GM21528 (cell line): ENCODE measurements around the gene EPHA7.

Experiments
- ATAC-seq: cut with Tn5 transposase; IDR thresholded peaks from one replicate; pipeline ENCODE4 v1.9.1; 2021; ENCODE audit warnings: mild to moderate bottlenecking, moderate library complexity; ENCODE audit not compliant: unreplicated experiment, low FRiP score

The EPHA7 gene

GRCh38 chr6:93419304-93420162 lies at the start of gene EPHA7:
TSS of gene EPHA7 (minus strand) at chr6:93419559. CDS start at chr6:93419341, 218 bp downstream.
- ATAC-seq, result peak; percentile 90

GRCh38 chr6:93468291-93468690 lies 48.9 kb upstream of the EPHA7 start:
- no peak for ATAC-seq

GRCh38 chr6:93454533-93454932 lies 35.2 kb upstream of the EPHA7 start:
- ATAC-seq, result no peak

DNA sequence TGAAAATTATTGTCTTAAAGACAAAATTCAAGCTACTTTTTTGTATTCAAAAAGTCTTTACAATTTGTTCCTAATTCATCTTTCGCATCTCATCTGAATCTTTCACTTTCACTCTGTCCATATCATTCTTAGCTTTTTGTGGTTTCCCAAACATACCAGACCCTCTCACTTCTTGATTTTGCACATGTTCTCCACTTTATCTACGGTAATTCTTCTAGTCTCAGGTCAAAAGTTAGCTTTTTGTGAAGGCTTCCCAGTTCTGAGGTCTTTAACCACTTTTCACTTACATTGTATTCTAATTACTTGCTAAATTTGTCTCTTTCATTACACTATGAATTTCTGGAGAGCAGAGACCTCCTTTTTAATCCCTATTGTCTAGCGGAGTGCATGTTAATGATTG lies 34.6 kb upstream of the EPHA7 start:
- ATAC-seq, result no peak

DNA sequence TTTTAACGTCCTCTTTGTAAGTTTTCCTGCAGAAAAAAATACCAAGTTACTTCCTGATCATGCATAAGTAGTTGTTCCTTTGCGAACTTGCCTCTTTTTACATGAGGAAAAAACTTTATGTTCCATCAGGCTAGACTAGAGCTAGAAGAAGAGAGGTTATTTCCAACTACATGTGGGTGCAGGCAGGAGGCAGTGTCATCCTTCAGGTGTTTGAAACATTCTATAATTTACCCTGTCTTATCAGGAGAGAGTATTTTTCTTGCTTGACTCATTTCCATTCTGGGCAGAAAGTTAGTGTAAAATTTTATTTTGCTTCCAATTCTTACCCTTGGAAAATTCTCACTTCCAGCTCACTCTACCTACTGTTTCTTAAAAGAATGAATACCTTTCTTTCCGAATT lies 28.5 kb upstream of the EPHA7 start:
- no peak for ATAC-seq

DNA sequence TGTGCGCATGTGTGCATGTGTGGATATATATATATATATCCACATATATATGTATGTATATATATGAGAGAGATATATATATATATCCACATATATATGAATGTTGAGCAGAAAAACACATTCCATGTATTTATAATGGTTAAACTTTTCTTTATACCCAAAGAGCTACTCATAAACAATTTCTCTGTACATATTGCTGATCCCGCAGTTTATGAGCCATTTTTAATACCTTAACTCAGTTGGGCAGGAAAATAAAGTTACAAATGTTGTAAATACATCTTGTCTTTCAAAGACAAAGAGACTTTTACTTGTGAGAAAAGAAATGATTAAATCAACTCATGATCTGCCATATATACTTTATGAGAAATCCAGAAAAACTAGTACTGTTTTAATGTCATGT lies 18.1 kb upstream of the EPHA7 start:
- ATAC-seq, result no peak

DNA sequence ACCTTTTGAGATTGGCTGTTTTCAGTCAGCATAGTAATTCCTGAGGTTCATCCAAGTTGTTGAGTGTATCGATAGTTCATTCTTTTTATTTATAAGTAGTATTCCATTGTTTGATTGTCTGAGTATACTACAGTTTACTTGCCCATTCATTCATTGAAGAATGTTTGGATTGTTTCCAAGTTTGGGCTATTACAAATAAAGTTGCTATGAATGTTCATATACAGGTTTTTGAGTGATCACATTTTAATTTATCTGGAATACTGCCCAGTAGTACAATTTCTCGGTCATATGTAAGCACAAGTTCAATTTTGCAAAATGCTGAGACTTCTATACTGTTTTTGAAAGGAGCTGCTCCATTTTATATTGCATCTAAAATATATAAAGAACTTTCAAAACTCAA lies 14.2 kb upstream of the EPHA7 start:
- ATAC-seq, result no peak

- ATAC-seq, result no peak
Observed at GRCh38 chr6:93424303-93425064, 5.1 kb upstream of the EPHA7 start.

DNA sequence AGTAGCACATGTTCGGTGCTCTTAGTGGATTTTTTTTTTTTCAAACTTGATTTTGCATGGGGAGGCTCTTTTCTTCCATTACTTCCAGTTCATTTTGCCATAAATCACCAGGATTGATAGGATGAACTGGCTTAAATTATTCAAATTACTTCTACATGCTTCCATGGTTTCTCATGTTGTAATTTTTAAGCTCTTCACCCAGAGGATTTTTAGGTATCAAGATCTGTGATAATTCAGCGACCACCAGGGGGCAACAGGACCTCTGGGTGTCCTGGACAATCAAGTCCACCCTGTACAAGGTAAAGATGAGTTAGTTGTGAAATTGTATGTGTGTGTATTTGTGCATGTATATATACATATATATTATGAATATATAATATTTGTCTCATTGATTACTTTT lies 4.2 kb upstream of the EPHA7 start:
- ATAC-seq, result no peak

DNA sequence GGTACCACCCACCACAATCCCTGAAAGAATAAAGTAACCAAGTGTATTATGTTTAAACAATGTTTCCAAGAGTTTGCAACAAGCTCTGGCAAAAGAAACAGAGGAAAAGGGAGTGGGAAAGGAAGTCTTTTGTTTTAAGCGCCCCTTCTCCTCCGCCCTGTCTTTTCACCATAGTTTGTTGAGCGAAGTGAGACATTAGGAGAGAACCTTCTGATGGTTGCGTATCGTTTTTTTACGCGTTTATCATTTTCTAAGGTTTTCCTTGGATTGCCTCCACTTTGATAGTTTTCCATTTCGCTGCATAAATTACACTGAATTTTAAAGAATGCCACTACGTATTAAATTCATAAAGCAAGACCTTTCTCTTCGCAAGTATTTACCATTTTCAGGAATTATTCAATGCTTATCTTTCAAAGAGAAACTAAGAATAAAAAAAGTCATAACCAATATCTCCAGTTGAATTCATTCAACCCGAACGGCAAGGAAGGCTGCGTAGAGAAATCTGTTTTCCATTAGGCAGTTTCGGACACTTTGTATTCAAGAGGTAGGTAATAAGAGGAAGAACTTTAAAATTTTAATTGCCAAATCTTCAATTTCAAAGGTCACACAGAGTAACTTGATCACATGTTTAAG lies 920 bp upstream of the EPHA7 start:
- ATAC-seq, result no peak

GRCh38 chr6:93418408-93419303 lies 703 bp downstream of the EPHA7 start:
- ATAC-seq, result no peak

GRCh38 chr6:93418033-93418407 lies 1.3 kb downstream of the EPHA7 start:
- ATAC-seq, result no peak

GRCh38 chr6:93417421-93418013 lies 1.8 kb downstream of the EPHA7 start:
- no peak for ATAC-seq

GRCh38 chr6:93416571-93417420 lies 2.6 kb downstream of the EPHA7 start:
- ATAC-seq, result no peak

DNA sequence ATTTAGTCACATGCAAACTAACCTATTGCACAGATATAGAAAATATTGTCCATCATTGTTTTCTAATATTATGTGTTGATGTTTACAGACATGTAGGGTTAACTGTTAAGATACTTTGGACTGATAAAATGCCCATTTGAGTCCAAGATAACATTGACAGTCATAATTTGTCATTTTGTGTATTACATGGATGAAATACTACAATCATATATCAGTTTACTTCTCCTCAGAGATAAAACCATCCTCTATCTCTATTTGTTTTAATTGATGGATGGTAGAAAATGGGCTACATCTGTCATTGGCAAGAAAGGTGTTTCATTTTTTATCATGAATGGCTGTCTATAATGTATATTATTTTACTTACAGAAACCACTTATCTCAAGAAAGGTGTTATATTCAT lies 6.2 kb downstream of the EPHA7 start:
- ATAC-seq, result no peak

GRCh38 chr6:93412452-93412851 lies 6.9 kb downstream of the EPHA7 start:
- no peak for ATAC-seq

DNA sequence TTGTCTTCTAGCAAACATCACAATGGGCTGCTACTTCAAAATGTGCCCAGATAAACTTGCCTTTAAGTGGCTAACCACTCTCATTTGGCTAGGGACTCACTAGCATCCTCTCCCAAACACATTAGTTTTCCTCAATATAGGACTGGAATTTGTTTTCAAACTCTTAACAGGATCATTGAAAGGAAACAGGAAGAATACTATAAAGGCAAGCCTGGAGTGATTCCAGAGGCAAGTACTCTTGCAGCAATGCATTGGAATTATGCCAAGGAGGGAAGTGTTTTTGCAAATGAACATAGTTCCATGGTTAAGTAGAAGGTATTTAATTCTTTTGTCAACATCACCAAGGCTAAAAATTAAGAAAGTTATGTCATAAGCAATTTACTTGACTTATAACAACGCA lies 12.2 kb downstream of the EPHA7 start:
- no peak for ATAC-seq

GRCh38 chr6:93403390-93403789 lies 16.0 kb downstream of the EPHA7 start:
- ATAC-seq, result no peak

DNA sequence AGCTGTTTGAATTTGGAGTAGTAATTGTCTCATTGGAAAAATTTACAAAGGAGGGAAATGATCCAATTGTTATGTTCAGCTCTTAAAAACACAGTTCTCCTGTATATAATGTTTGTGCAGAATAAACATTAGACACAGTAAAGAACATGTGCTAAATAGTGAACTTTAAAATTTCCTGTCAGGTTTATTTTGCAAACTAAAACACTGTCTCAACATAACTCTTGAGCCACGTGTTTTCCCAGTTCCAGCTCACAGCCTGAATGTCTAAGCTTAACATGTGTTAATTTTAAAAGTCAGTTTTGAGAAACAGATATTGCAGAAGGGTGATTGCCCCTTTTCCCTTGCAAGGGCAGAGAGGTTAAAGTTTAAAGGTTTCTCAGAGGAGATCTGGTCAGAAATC lies 20.6 kb downstream of the EPHA7 start:
- ATAC-seq, result no peak
